Measurements from ENCODE around the gene INTS2. TPM values are rescaled to one million over a fixed set of nuclear protein-coding genes. Genes with fewer than 3 reads are reported as not detected.
"Not testable (repeated sequence)": the region's sequence is repeated elsewhere in the genome, so short reads cannot be mapped to it uniquely, and the experiment has no call there.

Gene INTS2
- total RNA-seq, 2 donors from 2014 or later = 22.3 to 28.2 TPM

GRCh38 chr17:61831099-61831498, 96.7 kb downstream of the INTS2 start:
- H3K36me3 Mint-ChIP-seq (ENCODE audit: low read depth) = peaks cover 43% of the 10 kb centered on the region
- H3K27me3 Mint-ChIP-seq (ENCODE audit: insufficient read depth) = no peaks in the 10 kb centered on the region
- no peak for TF ChIP-seq CTCF (conservative IDR thresholded peaks at IDR 0.05)
- DNase-seq = no peak
- Histone ChIP-seq H3K36me3 (ENCODE audit: control insufficient read depth, insufficient read depth, low read length) (peaks cover 22% of the 10 kb centered on the region), H3K4me3 (ENCODE audit: low read length) (no peak overlapping the region), H3K27ac (ENCODE audit: low read depth, low read length) (no peak overlapping the region), H3K9me3 (ENCODE audit: control insufficient read depth, low read length) (peaks cover 25% of the 10 kb centered on the region), H3K27me3 (ENCODE audit: control insufficient read depth, insufficient read depth, low read length, poor library complexity, severe bottlenecking) (no peaks in the 10 kb centered on the region), H3K4me1 (ENCODE audit: control insufficient read depth, insufficient read depth, low read length) (no peaks in the 10 kb centered on the region), H3K9ac (ENCODE audit: extremely low read depth, low read length, poor library complexity, severe bottlenecking) (no peak overlapping the region)
- H3K4me3 Mint-ChIP-seq = no peak overlapping the region
- WGBS, 2 experiments (ENCODE audit: insufficient coverage in 1 of 2, insufficient read length in 1 of 2) = 90 to 100% methylated on average over 1 of the region's 1 CpG
- H3K4me1 Mint-ChIP-seq = peaks cover 3% of the 10 kb centered on the region
- H3K9me3 Mint-ChIP-seq = peaks cover 16% of the 10 kb centered on the region
- H3K27ac Mint-ChIP-seq = no peak overlapping the region

- Mint-ChIP-seq H3K36me3 (ENCODE audit: low read depth) (peaks cover 52% of the 10 kb centered on the region), H3K4me1 (peaks cover 3% of the 10 kb centered on the region), H3K27me3 (ENCODE audit: insufficient read depth) (no peaks in the 10 kb centered on the region), H3K4me3 (no peak overlapping the region), H3K9me3 (peaks cover 21% of the 10 kb centered on the region), H3K27ac (no peak overlapping the region)
- 90 to 100% methylated on average over 1 of the region's 1 CpG for WGBS, 2 experiments (ENCODE audit: insufficient coverage in 1 of 2, insufficient read length in 1 of 2)
- H3K4me1 ChIP-seq (ENCODE audit: control insufficient read depth, insufficient read depth, low read length) = no peaks in the 10 kb centered on the region
- H3K36me3 ChIP-seq (ENCODE audit: control insufficient read depth, insufficient read depth, low read length) = peaks cover 16% of the 10 kb centered on the region
- H3K27me3 ChIP-seq (ENCODE audit: control insufficient read depth, insufficient read depth, low read length, poor library complexity, severe bottlenecking) = no peaks in the 10 kb centered on the region
- no peak for TF ChIP-seq CTCF (conservative IDR thresholded peaks at IDR 0.05)
- H3K9me3 ChIP-seq (ENCODE audit: control insufficient read depth, low read length) = peaks cover 25% of the 10 kb centered on the region
- no peak overlapping the region for H3K9ac ChIP-seq (ENCODE audit: extremely low read depth, low read length, poor library complexity, severe bottlenecking)
- H3K4me3 ChIP-seq (ENCODE audit: low read length) = no peak overlapping the region
- no peak for DNase-seq
- no peak overlapping the region for H3K27ac ChIP-seq (ENCODE audit: low read depth, low read length)
Measured at GRCh38 chr17:61828694-61829093, 99.1 kb downstream of the INTS2 start.

GRCh38 chr17:61827649-61828395, 100.0 kb downstream of the INTS2 start:
- Histone ChIP-seq H3K27ac (ENCODE audit: low read depth, low read length) (no peak overlapping the region), H3K9me3 (ENCODE audit: control insufficient read depth, low read length) (peaks cover 25% of the 10 kb centered on the region), H3K9ac (ENCODE audit: extremely low read depth, low read length, poor library complexity, severe bottlenecking) (no peak overlapping the region), H3K27me3 (ENCODE audit: control insufficient read depth, insufficient read depth, low read length, poor library complexity, severe bottlenecking) (no peaks in the 10 kb centered on the region), H3K36me3 (ENCODE audit: control insufficient read depth, insufficient read depth, low read length) (peaks cover 16% of the 10 kb centered on the region), H3K4me3 (ENCODE audit: low read length) (no peak overlapping the region), H3K4me1 (ENCODE audit: control insufficient read depth, insufficient read depth, low read length) (no peaks in the 10 kb centered on the region)
- H3K36me3 Mint-ChIP-seq (ENCODE audit: low read depth) = peaks cover 52% of the 10 kb centered on the region
- no peak for DNase-seq
- H3K4me3 Mint-ChIP-seq = no peak overlapping the region
- TF ChIP-seq CTCF (conservative IDR thresholded peaks at IDR 0.05) = no peak
- no peaks in the 10 kb centered on the region for H3K27me3 Mint-ChIP-seq (ENCODE audit: insufficient read depth)
- H3K4me1 Mint-ChIP-seq = no peaks in the 10 kb centered on the region
- peaks cover 21% of the 10 kb centered on the region for H3K9me3 Mint-ChIP-seq
- WGBS, 2 experiments (ENCODE audit: insufficient coverage in 1 of 2, insufficient read length in 1 of 2) = 96 to 100% methylated on average over 1 to 8 of the region's 8 CpGs
- H3K27ac Mint-ChIP-seq = no peak overlapping the region

GRCh38 chr17:61826866-61827265, 100.9 kb downstream of the INTS2 start:
- peaks cover 22% of the 10 kb centered on the region for H3K9me3 Mint-ChIP-seq
- not testable (repeated sequence) for H3K27ac Mint-ChIP-seq; H3K27me3 ChIP-seq (ENCODE audit: control insufficient read depth, insufficient read depth, low read length, poor library complexity, severe bottlenecking); H3K27ac ChIP-seq (ENCODE audit: low read depth, low read length); H3K4me3 Mint-ChIP-seq; H3K4me1 ChIP-seq (ENCODE audit: control insufficient read depth, insufficient read depth, low read length); H3K9ac ChIP-seq (ENCODE audit: extremely low read depth, low read length, poor library complexity, severe bottlenecking); H3K27me3 Mint-ChIP-seq (ENCODE audit: insufficient read depth); H3K4me3 ChIP-seq (ENCODE audit: low read length); H3K4me1 Mint-ChIP-seq; DNase-seq
- Histone ChIP-seq H3K36me3 (ENCODE audit: control insufficient read depth, insufficient read depth, low read length) (peaks cover 25% of the 10 kb centered on the region), H3K9me3 (ENCODE audit: control insufficient read depth, low read length) (peaks cover 26% of the 10 kb centered on the region)
- WGBS, 2 experiments (ENCODE audit: insufficient coverage in 1 of 2, insufficient read length in 1 of 2) = 100% methylated on average over 1 of the region's 1 CpG
- peaks cover 53% of the 10 kb centered on the region for H3K36me3 Mint-ChIP-seq (ENCODE audit: low read depth)

- not testable (repeated sequence) for H3K27ac ChIP-seq (ENCODE audit: low read depth, low read length); H3K4me3 Mint-ChIP-seq; H3K9ac ChIP-seq (ENCODE audit: extremely low read depth, low read length, poor library complexity, severe bottlenecking); H3K27me3 Mint-ChIP-seq (ENCODE audit: insufficient read depth); H3K4me1 ChIP-seq (ENCODE audit: control insufficient read depth, insufficient read depth, low read length); H3K4me3 ChIP-seq (ENCODE audit: low read length); DNase-seq; H3K4me1 Mint-ChIP-seq; H3K27me3 ChIP-seq (ENCODE audit: control insufficient read depth, insufficient read depth, low read length, poor library complexity, severe bottlenecking); H3K27ac Mint-ChIP-seq
- H3K9me3 ChIP-seq (ENCODE audit: control insufficient read depth, low read length) = peaks cover 32% of the 10 kb centered on the region
- peaks cover 30% of the 10 kb centered on the region for H3K36me3 ChIP-seq (ENCODE audit: control insufficient read depth, insufficient read depth, low read length)
- Mint-ChIP-seq H3K36me3 (ENCODE audit: low read depth) (peaks cover 58% of the 10 kb centered on the region), H3K9me3 (peaks cover 25% of the 10 kb centered on the region)
- WGBS, 2 experiments (ENCODE audit: insufficient coverage in 1 of 2, insufficient read length in 1 of 2) = 74 to 94% methylated on average over 2 of the region's 2 CpGs
Measured at GRCh38 chr17:61826198-61826597, 101.6 kb downstream of the INTS2 start.
